Keratinocyte (primary cell): Measurements from ENCODE around the gene AHNAK. TPM values are rescaled to one million over a fixed set of nuclear protein-coding genes. Genes with fewer than 3 reads are reported as not detected.

ENCODE experiments used
- DNase-seq: peaks from one replicate; pipeline ENCODE4 v3.0.0-alpha.2; 2011; ENCODE audit warnings: low read depth, missing footprints, low spot score
- FAIRE-seq: peaks from 2 replicates; lab custom pipeline; 2011; peaks lifted over from hg19 to GRCh38; lab: Jason Lieb, UNC
- H2AFZ ChIP-seq: 2 replicates; pipeline ENCODE4 v1.6.0; 2012; ENCODE audit warnings: low read length, control low read depth, inconsistent platforms; ENCODE audit not compliant: control insufficient read depth
- H3K27ac ChIP-seq: 2 replicates; pipeline ENCODE4 v1.5.1; 2011; ENCODE audit warnings: low read length; ENCODE audit not compliant: control insufficient read depth, insufficient read depth
- H3K27me3 ChIP-seq: 3 replicates; pipeline ENCODE4 v1.6.0; 2011; ENCODE audit warnings: low read length; ENCODE audit not compliant: control insufficient read depth, insufficient read depth; ENCODE audit errors: extremely low read depth
- H3K36me3 ChIP-seq, 2 experiments: 2 replicates in 1 of 2; 3 replicates in 1 of 2; pipeline ENCODE4 v1.5.1; 2011; ENCODE audit warnings: low read length in 2 of 2, mild to moderate bottlenecking in 1 of 2; ENCODE audit not compliant: control insufficient read depth in 2 of 2, insufficient read depth in 2 of 2; ENCODE audit errors: extremely low read depth in 1 of 2
- H3K4me1 ChIP-seq: 3 replicates; pipeline ENCODE4 v1.5.1; 2011; ENCODE audit warnings: low read length; ENCODE audit not compliant: control insufficient read depth, insufficient read depth; ENCODE audit errors: extremely low read depth
- H3K4me2 ChIP-seq: 3 replicates; pipeline ENCODE4 v1.6.0; 2011; ENCODE audit warnings: low read depth, low read length; ENCODE audit not compliant: control insufficient read depth, insufficient read depth; ENCODE audit errors: extremely low read depth
- H3K4me3 ChIP-seq, 3 experiments: fragments of 200-600 bp in 1 of 3; sonication (generic) in 1 of 3; 2 replicates in 2 of 3; 3 replicates in 1 of 3; pipeline ENCODE4 v1.5.1; 2011 to 2016; ENCODE audit warnings: low read length in 3 of 3, mild to moderate bottlenecking in 3 of 3, control low read depth in 2 of 3, inconsistent platforms in 1 of 3, low read depth in 1 of 3, mixed read lengths in 1 of 3, mixed run types in 1 of 3, moderate library complexity in 1 of 3; ENCODE audit not compliant: control insufficient read depth in 2 of 3, insufficient read depth in 2 of 3; ENCODE audit errors: extremely low read depth in 1 of 3
- H3K79me2 ChIP-seq: 2 replicates; pipeline ENCODE4 v1.6.0; 2012; ENCODE audit warnings: low read length; ENCODE audit not compliant: control insufficient read depth, insufficient read depth
- H3K9ac ChIP-seq: 3 replicates; pipeline ENCODE4 v1.6.0; 2011; ENCODE audit warnings: low read length; ENCODE audit not compliant: control insufficient read depth, insufficient read depth; ENCODE audit errors: extremely low read depth
- H3K9me1 ChIP-seq: 3 replicates; pipeline ENCODE4 v1.6.0; 2011; ENCODE audit warnings: low read length; ENCODE audit not compliant: control insufficient read depth, insufficient read depth; ENCODE audit errors: extremely low read depth
- H3K9me3 ChIP-seq: 2 replicates; pipeline ENCODE4 v1.5.1; 2012; ENCODE audit warnings: low read depth, low read length; ENCODE audit not compliant: control insufficient read depth
- H4K20me1 ChIP-seq: 3 replicates; pipeline ENCODE4 v1.6.0; 2011; ENCODE audit warnings: low read length; ENCODE audit not compliant: control insufficient read depth, insufficient read depth; ENCODE audit errors: extremely low read depth
- CTCF ChIP-seq, 3 experiments: IDR thresholded peaks in 1 of 3; conservative IDR thresholded peaks in 1 of 3; optimal IDR thresholded peaks in 1 of 3; 2 replicates in 2 of 3; 3 replicates in 1 of 3; pipeline versions ENCODE3 to v1.5.1; 2011; ENCODE audit warnings: low read length in 3 of 3, mild to moderate bottlenecking in 3 of 3, moderate library complexity in 2 of 3, control low read depth in 1 of 3, inconsistent platforms in 1 of 3; ENCODE audit not compliant: insufficient read depth in 2 of 3; ENCODE audit errors: extremely low read depth in 1 of 3
- EZH2 ChIP-seq: IDR thresholded peaks from one replicate; pipeline ENCODE4 v1.6.1; 2012; ENCODE audit warnings: inconsistent platforms, mild to moderate bottlenecking, low read length, moderate library complexity
- dilution Hi-C: fragments of 300-500 bp; cut with MboI; formaldehyde crosslinking; loops from one replicate; pipeline ENCODE4 v1.7.0; 2020; ENCODE audit warnings: low sequenced_read_pairs; ENCODE audit not compliant: extremely low pct_ligation_motif_present
- polyA plus RNA-seq, 5 experiments: library from polyadenylated mRNA; depleted of rRNA in 3 of 5; stranded (reverse) in 3 of 5; stranded (forward) in 1 of 5; unstranded in 1 of 5; fragments of >200 nt; gene quantifications; 1 replicate in 1 of 5; 2 replicates in 3 of 5; 3 replicates in 1 of 5; pipeline versions ENCODE4 v1.2.1 to v1.2.3, GENCODE V29; 2011 to 2012; ENCODE audit warnings: missing spikeins in 2 of 5, low read depth in 1 of 5, low replicate concordance in 1 of 5

Gene AHNAK
- polyA plus RNA-seq, 1 donor (not counting 4 experiments of a cell fraction or from before 2014, with no cell fraction given) = 220 TPM

DNA sequence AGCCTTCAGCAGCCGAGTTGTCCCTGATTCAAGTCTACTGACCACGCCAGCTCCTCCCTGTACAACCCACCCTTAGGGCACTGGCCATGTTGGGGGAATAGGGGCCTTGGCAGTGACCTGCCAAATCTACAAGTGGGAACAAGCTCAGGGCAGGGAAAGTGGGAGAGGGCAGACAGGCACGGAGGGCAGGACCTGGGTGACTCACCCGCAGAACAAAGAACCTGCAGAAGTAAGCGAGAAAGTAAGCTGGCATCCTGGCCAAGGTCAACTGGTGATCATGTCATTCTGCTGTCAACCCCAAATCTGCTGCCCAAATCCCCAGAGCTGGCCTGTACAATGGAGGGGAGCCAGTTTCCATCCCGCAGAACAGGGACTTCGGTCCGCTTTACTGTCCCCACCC, 135.6 kb downstream of the AHNAK start:
- H4K20me1 ChIP-seq = no peaks in the 10 kb centered on the region
- H3K9me1 ChIP-seq = no peaks in the 10 kb centered on the region
- H3K36me3 ChIP-seq = no peaks in the 10 kb centered on the region
- no peak for FAIRE-seq
- H3K79me2 ChIP-seq = no peaks in the 10 kb centered on the region
- H3K27me3 ChIP-seq = no peaks in the 10 kb centered on the region
- H3K4me2 ChIP-seq = peak overlapping the region; percentile 37
- dilution Hi-C loops = no loop called here
- peaks cover 16% of the 10 kb centered on the region for H3K4me1 ChIP-seq
- H3K9ac ChIP-seq = no peak overlapping the region
- no peak overlapping the region for H3K27ac ChIP-seq
- TF ChIP-seq CTCF (optimal IDR thresholded peaks at IDR 0.05 in 1 of 3, IDR thresholded peaks at IDR 0.05 in 1 of 3, conservative IDR thresholded peaks at IDR 0.05 in 1 of 3; ENCODE audit: extremely low read depth in 1 of 3, insufficient read depth in 2 of 3, low read length in 3 of 3) (no peak), EZH2 (no peak)
- no peak for DNase-seq
- H2AFZ ChIP-seq = no peak overlapping the region
- H3K9me3 ChIP-seq = no peaks in the 10 kb centered on the region
- no peak overlapping the region for H3K4me3 ChIP-seq

DNA sequence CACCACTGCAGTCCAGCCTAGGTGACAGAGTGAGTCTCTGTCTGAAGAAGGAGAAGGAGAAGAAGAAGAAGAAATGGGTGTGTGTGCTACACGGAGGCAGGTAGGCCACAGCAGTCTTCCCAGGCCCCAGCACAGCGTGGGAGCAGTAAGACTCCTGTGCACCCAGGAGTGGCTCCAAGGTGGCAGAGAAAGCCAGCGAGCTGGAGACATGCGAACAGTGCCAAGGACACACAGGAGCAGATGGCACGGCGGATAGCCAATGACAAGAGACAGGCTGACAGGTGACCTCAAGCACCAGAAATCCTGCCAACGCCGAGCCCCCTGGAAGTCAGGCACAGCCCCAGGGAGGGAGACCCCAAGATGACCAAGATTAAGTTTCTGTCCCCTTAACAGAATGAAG, 136.8 kb downstream of the AHNAK start:
- no peak overlapping the region for H3K4me2 ChIP-seq
- H3K9me3 ChIP-seq = no peaks in the 10 kb centered on the region
- no peaks in the 10 kb centered on the region for H3K79me2 ChIP-seq
- no peaks in the 10 kb centered on the region for H3K9me1 ChIP-seq
- H3K27ac ChIP-seq = no peak overlapping the region
- H3K4me1 ChIP-seq = peaks cover 16% of the 10 kb centered on the region
- no peak overlapping the region for H2AFZ ChIP-seq
- no peaks in the 10 kb centered on the region for H3K36me3 ChIP-seq
- DNase-seq (no peak), FAIRE-seq (no peak)
- dilution Hi-C loops = no loop called here
- no peak overlapping the region for H3K4me3 ChIP-seq
- no peak overlapping the region for H3K9ac ChIP-seq
- TF ChIP-seq CTCF (optimal IDR thresholded peaks at IDR 0.05 in 1 of 3, IDR thresholded peaks at IDR 0.05 in 1 of 3, conservative IDR thresholded peaks at IDR 0.05 in 1 of 3; ENCODE audit: extremely low read depth in 1 of 3, insufficient read depth in 2 of 3, low read length in 3 of 3) = no peak
- H3K27me3 ChIP-seq = no peaks in the 10 kb centered on the region
- H4K20me1 ChIP-seq = no peaks in the 10 kb centered on the region
